ENCODE results near the gene CREB3L1. TPM values are rescaled to one million over a fixed set of nuclear protein-coding genes. Genes with fewer than 3 reads are reported as not detected.
A peak's percentile ranks its signal among the peaks of the same experiment; 100 is the strongest.
"Not testable (repeated sequence)": the region's sequence is repeated elsewhere in the genome, so short reads cannot be mapped to it uniquely, and the experiment has no call there.

Gene CREB3L1
- total RNA-seq, 1 donor from 2014 or later = 0.64 TPM

GRCh38 chr11:46248289-46249102 is 29.0 kb upstream of the CREB3L1 start:
- peak; percentile 30 for ATAC-seq

DNA sequence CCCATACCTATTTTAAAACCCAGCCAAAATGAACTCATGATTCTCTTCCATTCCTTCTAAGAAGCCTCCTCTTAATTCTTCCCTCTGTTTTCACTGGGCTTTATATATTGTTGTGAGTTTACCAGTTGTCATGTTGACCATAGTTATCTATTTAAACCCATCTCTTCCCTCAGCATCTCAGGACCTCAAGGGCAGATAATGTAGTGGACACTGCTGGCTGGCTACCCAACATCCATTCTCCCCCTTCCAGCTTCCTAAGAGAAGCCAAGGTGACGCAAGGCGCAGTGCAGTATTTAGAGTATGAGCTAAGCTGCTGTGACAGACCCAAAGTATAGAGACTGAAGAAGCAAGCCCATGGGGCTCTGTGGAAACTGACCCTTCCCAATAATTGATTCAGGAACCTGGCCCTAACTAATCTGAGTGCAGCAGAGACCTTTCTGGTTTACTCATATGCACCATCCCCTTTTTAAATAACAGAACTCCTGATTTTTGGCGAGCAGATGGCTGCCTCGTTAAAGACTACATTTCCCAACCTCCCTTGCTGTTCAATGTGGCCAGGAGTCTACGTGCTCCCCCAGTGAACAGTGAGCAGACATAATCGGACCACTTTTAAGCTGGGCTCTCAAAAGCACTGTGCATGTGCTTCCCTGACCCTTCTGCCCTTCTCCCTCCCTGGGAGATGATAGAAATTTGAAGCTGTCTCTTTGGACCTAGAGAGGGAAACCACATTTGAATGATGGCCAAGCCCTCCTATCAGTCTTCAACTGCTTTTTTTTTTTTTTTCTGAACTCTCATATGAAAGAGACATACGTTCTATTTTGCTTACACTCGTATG is 28.1 kb upstream of the CREB3L1 start:
- ATAC-seq = no peak

- ATAC-seq = no peak
Observed at GRCh38 chr11:46249938-46250744, 27.3 kb upstream of the CREB3L1 start.

DNA sequence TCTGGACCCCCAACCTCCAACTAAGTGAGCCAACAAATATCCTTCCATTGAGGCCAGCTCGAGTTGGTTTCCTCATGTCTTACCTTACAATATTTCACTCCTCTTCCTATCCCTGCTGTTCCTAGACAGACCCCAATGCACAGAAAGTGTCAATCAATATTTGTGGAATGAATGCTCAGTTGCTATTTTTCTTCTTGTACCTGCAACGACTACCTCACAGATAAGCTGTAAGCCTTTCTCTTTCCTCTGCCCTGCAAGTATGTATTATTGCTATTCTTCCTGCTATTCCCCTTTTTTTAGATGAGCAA is 26.8 kb upstream of the CREB3L1 start:
- no peak for ATAC-seq

DNA sequence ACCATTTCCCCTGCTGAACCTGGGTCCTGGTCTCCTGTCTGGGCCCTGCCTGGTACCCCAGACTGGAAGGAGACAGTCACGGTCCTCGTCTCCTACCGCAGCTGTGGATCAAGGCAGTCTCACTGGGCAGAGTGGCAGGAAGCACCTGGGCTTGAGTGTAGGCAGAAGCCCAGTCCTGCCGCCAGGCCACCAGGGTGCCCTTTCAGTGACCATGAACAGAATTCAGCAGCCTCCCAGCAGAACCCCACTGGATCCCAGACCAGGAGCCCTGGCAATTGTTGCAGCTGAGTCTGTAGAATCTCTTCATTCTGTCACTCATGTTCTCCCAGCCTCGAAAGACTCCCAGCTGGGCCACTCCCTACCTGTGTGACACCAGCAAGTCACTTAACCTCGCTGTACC is 25.5 kb upstream of the CREB3L1 start:
- ATAC-seq = no peak

DNA sequence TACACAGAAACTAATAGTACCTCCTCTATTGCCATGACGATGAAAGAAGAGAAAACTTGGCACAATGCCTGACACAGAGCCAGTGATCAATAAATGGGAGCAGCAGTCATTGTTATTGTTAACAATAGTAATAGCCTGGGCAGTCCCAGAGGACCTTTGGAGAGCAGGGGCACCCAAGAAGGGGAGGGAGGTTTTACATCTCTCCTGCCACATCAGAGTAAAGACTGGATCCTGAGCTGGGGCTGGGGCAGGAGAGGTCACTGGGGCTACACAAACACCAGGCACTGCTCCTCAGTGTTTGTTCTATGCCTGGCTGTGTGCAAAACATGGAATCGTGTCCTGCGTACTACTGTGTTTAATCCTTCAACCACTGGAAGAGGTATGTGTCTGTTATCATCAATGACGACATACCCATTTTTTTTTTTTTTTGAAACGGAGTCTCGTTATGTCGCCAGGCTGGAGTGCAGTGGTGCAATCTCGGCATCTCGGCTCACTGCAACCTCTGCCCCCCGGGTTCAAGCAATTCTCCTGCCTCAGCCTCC is 25.0 kb upstream of the CREB3L1 start:
- no peak for ATAC-seq

DNA sequence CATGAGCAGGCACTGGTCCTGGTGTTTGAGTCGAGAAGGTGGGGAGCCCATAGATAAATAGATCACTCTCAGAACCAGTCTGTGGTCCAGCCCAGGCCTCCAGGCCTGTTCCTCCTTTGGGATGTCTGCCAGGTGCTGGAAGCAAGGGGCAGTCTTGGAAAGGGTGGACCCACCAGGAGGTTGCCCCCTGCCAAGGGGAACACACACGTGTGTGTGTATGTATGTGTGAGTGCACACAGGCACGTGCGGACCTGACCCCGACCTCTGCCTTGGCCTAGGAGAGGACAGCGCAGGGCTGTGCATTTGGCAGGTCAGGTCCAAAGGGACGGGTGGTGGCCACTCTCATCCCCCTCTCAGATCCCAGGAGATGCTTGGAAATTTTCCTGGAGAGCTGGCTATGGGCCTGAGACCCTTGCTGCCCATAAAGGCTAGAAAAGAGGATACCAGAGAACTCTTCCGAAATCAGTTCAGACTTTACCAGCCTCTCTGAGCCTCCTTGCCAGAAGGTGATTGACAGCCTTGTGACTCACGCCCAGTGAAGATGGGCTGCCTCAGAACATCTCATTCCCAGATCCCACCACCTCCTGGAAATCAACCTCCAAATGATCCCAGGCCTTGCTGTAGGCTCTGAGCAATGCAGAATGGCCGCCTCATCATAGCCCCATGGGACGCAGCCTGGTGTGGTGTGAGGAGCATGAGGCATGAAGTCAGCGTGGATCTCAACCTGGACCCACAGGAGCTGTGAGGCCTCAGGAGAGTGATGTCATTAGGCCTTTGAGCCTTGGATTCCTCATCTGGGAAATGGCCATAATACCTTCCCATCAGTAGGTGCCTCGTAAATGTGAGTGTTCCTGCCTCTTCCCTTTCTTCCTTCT is 24.0 kb upstream of the CREB3L1 start:
- ATAC-seq = no peak

- no peak for ATAC-seq
Observed at GRCh38 chr11:46254133-46254491, 23.4 kb upstream of the CREB3L1 start.

- no peak for ATAC-seq
Observed at GRCh38 chr11:46256540-46257001, 20.9 kb upstream of the CREB3L1 start.

DNA sequence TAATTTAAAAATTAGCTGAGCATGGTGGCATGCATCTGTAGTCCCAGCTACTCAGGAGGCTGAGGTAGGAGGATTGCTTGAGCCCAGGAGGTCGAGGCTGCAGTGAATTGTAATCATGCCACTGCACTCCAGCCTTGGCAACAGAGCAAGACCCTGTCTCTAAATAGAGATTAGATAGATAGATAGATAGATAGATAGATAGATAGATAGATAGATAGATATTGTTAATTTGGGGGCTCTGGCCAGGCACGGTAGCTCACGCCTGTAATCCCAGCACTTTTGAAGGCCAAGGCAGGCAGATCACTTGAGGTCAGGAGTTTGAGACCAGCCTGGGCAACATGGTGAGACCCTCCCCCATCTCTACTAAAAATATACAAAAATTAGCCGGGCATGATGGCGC is 18.1 kb upstream of the CREB3L1 start:
- ATAC-seq = not testable (repeated sequence)

GRCh38 chr11:46259971-46260560 is 17.4 kb upstream of the CREB3L1 start:
- no peak for ATAC-seq

GRCh38 chr11:46263120-46263519 is 14.3 kb upstream of the CREB3L1 start:
- no peak for ATAC-seq

- no peak for ATAC-seq
Observed at GRCh38 chr11:46264030-46264429, 13.4 kb upstream of the CREB3L1 start.

DNA sequence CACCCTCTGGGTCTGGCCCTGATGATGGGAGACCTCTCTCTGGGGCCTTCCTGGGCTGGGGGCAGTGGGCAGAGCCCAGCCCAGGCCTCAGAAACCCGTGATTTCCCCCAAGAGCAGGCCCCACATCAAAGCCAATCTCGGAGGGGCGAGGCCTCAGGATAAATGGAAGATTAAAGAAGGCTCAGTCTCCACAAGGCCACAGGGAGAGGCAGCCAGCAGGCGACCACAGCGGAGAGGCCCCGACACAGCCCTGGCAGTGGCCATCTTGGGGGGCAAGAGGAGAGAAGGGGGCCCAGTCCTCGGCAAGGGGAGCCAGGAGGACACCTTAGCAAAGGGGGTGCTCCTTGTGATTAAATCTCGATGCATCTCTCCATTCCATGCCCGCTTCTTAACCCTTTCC is 12.5 kb upstream of the CREB3L1 start:
- no peak for ATAC-seq

DNA sequence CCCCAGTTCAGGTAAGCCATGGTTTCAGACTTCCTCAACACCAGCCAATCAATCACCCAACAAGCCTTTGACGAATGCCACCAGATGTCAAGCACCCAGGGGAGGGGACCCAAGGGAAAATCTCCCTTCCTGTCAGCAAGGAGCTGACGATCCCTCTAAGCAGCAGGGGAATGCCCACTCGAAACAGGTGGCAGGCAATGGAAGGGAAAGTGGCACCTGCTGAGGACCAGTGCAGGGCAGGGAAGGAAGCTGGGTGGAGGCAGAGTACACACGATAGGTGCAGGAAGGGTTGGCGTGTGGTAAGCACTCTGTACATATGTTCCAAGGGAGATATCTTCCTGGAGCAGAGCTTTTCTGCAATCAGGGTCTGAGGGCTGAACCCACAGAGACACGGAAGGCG is 11.7 kb upstream of the CREB3L1 start:
- no peak for ATAC-seq

DNA sequence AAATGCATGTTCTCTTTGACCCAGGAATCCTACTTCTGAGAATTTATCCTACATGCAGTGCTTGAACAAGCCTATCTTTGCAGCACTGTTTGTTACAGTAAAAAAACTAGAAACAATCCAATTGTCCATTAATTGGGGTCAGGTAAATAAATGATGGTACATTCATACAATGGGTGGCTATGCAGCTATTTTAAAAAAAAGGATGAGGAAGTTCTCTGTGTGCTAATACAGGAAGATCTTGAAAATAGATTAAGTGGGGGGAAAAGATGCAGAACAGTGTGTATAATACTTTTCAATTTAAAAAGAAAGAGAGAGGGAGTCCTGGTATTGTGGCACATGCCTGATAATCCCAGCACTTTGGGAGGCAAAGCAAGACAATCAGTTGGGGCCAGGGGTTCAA is 9.5 kb upstream of the CREB3L1 start:
- ATAC-seq = no peak

- ATAC-seq = no peak
Observed at GRCh38 chr11:46270684-46271083, 6.8 kb upstream of the CREB3L1 start.

GRCh38 chr11:46271407-46271806 is 6.1 kb upstream of the CREB3L1 start:
- ATAC-seq = no peak

GRCh38 chr11:46271875-46272815 is 5.3 kb upstream of the CREB3L1 start:
- ATAC-seq = no peak

GRCh38 chr11:46272816-46273427 is 4.5 kb upstream of the CREB3L1 start:
- ATAC-seq = peak; percentile 70

Data from esophagus mucosa (tissue), 1 donor.